Stimulated activated CD8-positive, alpha-beta memory T cell treated with anti-CD3 and anti-CD28 coated beads, Interleukin-4, amount 100 ng/mL, for 48 hours (primary cell): ENCODE results near the gene ALDH1A2.
"Not testable (repeated sequence)": the region's sequence is repeated elsewhere in the genome, so short reads cannot be mapped to it uniquely, and the experiment has no call there.

Source experiments
- DNase-seq: peaks from one replicate; pipeline ENCODE4 v3.0.0-alpha.2; 2020

The ALDH1A2 gene

GRCh38 chr15:58065445-58066041 is at the start of gene ALDH1A2:
Gene ALDH1A2, minus strand, starts transcription at chr15:58065711. Its CDS starts 61 bp downstream, at chr15:58065650.
- DNase-seq: peak; percentile 25

GRCh38 chr15:58114812-58115211 is 49.3 kb upstream of the ALDH1A2 start:
- DNase-seq: no peak

GRCh38 chr15:58114388-58114787 is 48.9 kb upstream of the ALDH1A2 start:
- DNase-seq: no peak

- DNase-seq: not testable (repeated sequence)
Measured at GRCh38 chr15:58113358-58113757, 47.8 kb upstream of the ALDH1A2 start.

GRCh38 chr15:58111718-58112104 is 46.2 kb upstream of the ALDH1A2 start:
- DNase-seq: no peak

- no peak for DNase-seq
Measured at GRCh38 chr15:58110999-58111717, 45.6 kb upstream of the ALDH1A2 start.

- DNase-seq: no peak
Measured at GRCh38 chr15:58109419-58109818, 43.9 kb upstream of the ALDH1A2 start.

- DNase-seq: no peak
Measured at GRCh38 chr15:58108117-58108516, 42.6 kb upstream of the ALDH1A2 start.

- no peak for DNase-seq
Measured at GRCh38 chr15:58103482-58103881, 38.0 kb upstream of the ALDH1A2 start.

- no peak for DNase-seq
Measured at GRCh38 chr15:58096529-58097084, 31.1 kb upstream of the ALDH1A2 start.

- no peak for DNase-seq
Measured at GRCh38 chr15:58095415-58095814, 29.9 kb upstream of the ALDH1A2 start.

GRCh38 chr15:58087871-58088270 is 22.4 kb upstream of the ALDH1A2 start:
- no peak for DNase-seq

- DNase-seq: no peak
Measured at GRCh38 chr15:58086491-58086890, 21.0 kb upstream of the ALDH1A2 start.

- no peak for DNase-seq
Measured at GRCh38 chr15:58083526-58083925, 18.0 kb upstream of the ALDH1A2 start.

- no peak for DNase-seq
Measured at GRCh38 chr15:58081891-58082290, 16.4 kb upstream of the ALDH1A2 start.

GRCh38 chr15:58081456-58081855 is 15.9 kb upstream of the ALDH1A2 start:
- DNase-seq: no peak

GRCh38 chr15:58080959-58081358 is 15.4 kb upstream of the ALDH1A2 start:
- not testable (repeated sequence) for DNase-seq

GRCh38 chr15:58080398-58080797 is 14.9 kb upstream of the ALDH1A2 start:
- no peak for DNase-seq

- no peak for DNase-seq
Measured at GRCh38 chr15:58078591-58078990, 13.1 kb upstream of the ALDH1A2 start.

- DNase-seq: no peak
Measured at GRCh38 chr15:58077427-58077826, 11.9 kb upstream of the ALDH1A2 start.

GRCh38 chr15:58074452-58074851 is 8.9 kb upstream of the ALDH1A2 start:
- DNase-seq: no peak

- peak; percentile 72 for DNase-seq
Measured at GRCh38 chr15:58070801-58071418, 5.4 kb upstream of the ALDH1A2 start.

- no peak for DNase-seq
Measured at GRCh38 chr15:58069008-58069407, 3.5 kb upstream of the ALDH1A2 start.
